Esophagus muscularis mucosa (tissue), 4 donors: ENCODE results near the gene PIP4K2B.
A peak's percentile ranks its signal among the peaks of the same experiment; 100 is the strongest.

Experiments used
- CTCF ChIP-seq, 3 experiments: fragments of 200-600 bp in 2 of 3; fragments of 450-650 bp in 1 of 3; sonication (generic) in 2 of 3; IDR thresholded peaks; one replicate each; pipeline ENCODE4 v1.5.1; 2017 to 2019; ENCODE audit warnings: antibody characterized with exemption in 3 of 3, mild to moderate bottlenecking in 2 of 3, moderate library complexity in 1 of 3
- EP300 ChIP-seq: sonication (generic); formaldehyde crosslinking; IDR thresholded peaks from one replicate; pipeline ENCODE4 v1.6.1; 2017; ENCODE audit warnings: antibody characterized with exemption
- POLR2A ChIP-seq: fragments of 450-650 bp; IDR thresholded peaks from one replicate; pipeline ENCODE4 v1.6.1; 2017; ENCODE audit warnings: antibody characterized with exemption, moderate library complexity, mild to moderate bottlenecking, low read depth
- POLR2AphosphoS5 ChIP-seq, 2 donors: sonication (generic); formaldehyde crosslinking; IDR thresholded peaks; one replicate each; pipeline ENCODE4 v1.6.1; 2017; ENCODE audit warnings: antibody characterized with exemption in 2 of 2

- no peak for TF ChIP-seq POLR2AphosphoS5 (IDR thresholded peaks at IDR 0.05)
- peak in 1 of 3 experiments; percentile 12 for TF ChIP-seq CTCF (IDR thresholded peaks at IDR 0.05)
- no peak for TF ChIP-seq EP300
- no peak for TF ChIP-seq POLR2A
Observed at GRCh38 chr17:38815576-38816193, 16.3 kb upstream of the PIP4K2B start.
